Forelimb muscle (tissue), 1 donor: ENCODE measurements around the gene KSR1. TPM values are rescaled to one million over a fixed set of nuclear protein-coding genes. Genes with fewer than 3 reads are reported as not detected.

Source experiments
- DNase-seq: peaks from one replicate; pipeline ENCODE4 v3.0.0-alpha.2; 2013; ENCODE audit warnings: low read depth
- polyA plus RNA-seq: library from polyadenylated mRNA; unstranded; fragments of 120-200 nt; gene quantifications from one replicate; pipeline ENCODE4 v1.2.1, GENCODE V29; 2013; ENCODE audit not compliant: insufficient read length

The KSR1 gene
- polyA plus RNA-seq, 1 donor = 104 TPM

DNA sequence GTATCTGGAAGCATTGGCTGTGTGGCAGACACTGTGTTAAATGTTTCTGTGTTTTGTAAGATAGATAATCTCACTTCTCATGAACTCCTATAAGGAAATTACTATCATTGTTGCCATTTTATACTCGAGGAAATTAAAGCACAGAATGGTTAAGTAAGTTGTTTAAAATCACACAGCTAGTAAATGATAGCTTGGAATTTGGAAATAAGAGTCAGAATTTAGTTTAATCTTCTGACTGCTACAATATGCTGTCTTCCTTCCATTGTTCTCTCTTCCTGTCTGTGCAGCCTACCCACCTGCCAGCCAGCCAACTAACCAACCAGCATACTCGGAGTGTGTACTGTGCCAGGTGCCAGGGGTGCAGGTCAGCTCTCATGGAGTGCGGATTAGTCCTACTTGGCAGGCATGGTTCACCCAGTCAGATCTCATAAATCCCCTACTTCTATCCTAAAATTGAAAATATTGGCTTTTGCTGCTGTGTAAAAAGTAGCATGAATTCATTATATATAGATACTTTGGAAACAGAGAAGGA lies 94.8 kb downstream of the KSR1 start:
- DNase-seq = no peak

DNA sequence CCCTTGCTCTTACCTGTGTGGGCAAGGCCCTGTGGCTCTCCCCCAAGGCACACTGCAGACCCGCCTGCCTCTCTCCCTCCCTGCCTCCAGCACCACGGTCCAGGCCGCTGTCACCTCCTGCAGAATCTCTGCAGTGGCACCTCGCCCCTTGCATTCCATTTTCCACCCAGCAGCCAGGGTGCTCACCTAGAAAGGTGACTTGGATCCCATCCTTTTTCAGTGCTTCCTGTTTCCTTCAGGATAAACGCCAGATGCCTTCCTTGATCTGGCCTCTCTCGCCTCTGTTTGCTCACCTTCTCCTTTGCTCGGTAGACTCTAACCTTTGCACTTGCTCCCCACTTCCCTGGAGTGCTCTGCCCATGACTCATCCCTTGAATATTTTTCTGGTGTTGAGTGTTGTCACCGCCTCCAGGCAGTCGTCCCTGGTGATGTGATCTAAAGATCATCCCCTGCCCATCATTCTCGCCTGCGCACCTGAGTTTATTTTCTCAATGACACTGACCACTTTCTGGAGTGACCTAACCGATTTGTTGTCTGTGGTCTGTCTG lies 95.5 kb downstream of the KSR1 start:
- DNase-seq = no peak

DNA sequence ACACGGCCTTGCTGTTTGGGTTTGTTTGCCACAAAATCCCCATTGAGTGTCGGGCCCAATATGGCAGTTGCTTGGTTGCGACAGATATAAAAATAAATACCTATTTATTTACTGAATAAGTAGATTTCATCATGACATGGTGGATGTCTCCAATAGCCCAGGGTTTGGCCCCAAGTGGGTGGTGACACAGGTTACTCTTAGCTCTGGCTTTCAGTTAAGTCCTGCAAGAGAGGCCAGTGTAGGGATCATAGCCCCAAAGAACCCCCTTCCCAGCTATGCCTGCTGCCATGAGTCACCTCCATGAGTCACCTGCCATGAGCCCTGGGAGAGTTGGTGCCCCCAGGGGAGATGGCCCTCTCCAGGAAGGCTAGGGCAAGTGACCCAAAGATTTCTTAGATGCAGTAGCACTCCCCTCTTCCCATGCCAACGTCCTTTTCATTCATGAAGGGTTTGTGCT lies 96.1 kb downstream of the KSR1 start:
- no peak for DNase-seq

DNA sequence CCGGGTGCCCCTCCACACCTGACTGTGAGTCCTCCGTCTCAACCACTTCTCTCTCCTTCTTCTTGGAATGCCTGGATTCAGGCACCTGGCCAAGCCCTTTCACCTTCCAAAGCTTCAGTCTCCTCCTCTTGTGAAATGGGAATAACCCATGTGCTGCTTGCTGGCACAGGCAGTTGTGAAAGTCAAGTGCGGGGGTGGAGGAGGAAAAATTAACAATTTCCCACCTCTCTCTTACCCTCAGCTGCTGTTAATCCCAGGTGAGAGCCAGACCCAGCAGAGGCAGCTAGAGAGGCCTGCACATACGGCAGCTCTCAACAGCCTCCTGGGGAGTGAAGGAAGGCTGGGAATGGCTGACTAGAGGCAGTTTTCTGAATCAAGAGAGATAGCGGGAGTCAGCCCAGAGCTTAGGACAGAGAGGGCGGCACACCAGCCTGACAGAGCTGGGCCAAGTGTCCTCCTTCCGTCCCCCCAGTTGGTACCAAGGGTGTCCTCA lies 96.8 kb downstream of the KSR1 start:
- no peak for DNase-seq

DNA sequence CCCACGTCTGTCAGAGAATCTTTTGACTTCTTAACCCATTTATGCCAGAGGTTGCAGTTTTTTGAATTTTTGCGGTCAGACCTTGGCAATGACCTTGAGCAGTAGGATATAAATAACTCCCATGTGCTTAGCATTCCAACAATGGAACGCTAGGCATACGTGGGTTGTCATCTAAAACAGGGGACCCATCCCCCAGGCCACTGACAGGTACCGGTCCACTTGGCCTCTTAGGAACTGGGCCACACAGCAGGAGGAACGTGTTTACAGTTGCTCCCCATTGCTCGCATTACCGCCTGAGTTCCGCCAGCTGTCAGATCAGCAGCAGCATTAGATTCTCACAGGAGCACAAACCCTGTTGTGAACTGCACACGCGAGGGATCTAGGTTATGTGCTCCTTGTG lies 97.9 kb downstream of the KSR1 start:
- no peak for DNase-seq

DNA sequence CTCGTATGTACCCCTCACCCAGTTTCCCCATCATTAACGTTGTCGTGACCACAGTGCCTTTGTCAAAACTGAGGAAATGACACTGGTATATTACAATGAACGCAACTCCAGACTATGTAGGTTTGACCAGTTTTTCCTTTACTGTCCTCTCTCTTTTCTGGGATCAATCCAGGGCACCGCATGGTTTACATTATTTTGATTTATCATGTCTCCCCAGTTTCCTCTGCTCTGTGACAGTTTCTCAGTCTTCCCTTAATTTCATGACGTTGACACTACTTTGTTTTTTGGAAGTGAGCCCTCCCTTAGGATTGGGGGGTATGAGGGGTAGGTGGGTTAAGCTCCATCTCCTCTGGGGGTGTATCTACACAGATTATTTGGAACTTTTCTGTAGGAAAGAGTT lies 98.7 kb downstream of the KSR1 start:
- DNase-seq = no peak

DNA sequence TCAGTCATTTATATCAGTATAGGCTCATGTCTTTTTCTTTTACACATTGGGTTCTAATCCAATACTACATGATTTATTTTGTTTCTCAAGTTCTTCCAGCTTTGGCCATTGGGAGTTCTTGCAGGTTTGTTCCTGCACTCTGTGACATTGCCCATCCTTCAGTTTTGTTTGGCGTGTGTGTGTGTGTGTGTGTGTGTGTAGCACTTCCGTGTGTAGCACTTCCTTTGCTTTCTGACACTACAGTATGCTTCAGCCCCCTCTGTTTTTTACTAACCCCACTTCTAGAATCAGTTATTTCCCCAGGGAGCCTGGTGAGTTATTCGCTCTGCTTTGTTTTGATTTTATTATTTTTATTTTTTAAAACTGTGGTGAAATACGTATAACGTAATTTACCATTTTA lies 99.1 kb downstream of the KSR1 start:
- DNase-seq = no peak

DNA sequence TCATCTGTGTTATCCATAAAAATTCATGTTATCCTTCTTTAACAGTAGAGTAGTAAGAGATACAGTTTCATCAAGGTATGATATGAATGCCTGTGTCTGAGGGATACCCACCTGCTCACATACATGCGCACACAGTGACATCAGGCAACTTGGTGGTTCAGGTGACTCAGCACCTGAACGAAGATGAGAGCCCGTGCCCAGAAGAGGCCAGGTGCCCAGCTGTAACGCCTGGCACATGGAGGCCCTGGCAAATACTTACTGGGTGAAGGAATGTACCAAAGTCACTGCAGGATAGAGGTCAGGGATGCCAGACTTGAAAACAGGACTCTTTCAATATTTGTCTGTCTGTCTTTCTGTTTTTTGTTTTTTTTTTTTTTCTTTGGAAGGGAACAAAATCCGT lies 102.1 kb downstream of the KSR1 start:
- no peak for DNase-seq

DNA sequence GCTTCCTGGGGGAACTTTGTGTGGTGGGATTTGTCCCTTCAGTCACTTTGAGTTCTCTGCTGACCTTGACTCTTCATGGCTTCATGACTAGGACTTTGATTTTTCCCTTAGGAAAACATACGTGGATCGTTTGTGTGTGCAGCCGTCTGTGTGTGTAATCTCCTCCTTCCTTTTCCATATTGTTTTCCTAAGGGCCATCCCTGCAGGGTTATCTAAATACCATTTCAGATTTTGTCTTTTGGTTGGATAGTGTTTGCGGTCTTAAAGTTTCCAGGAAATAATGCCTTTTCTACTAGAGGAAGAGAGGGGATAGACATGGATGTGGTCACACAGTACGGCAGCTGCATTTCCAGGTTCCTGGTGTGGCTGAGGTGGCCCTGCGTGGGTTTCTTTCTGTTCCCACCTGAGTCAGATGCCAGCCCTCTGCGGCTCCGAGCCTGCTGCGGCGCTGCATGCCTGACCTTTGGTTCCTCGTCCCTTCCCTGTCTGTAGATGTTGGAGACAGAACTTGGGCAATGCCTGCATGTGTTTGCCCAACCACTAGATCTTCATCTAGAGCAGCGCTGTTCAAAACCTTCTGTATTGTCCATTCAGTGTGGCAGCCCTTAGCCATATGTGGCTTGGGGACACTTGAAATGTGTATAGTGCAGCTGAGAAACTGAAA lies 102.7 kb downstream of the KSR1 start:
- no peak for DNase-seq

DNA sequence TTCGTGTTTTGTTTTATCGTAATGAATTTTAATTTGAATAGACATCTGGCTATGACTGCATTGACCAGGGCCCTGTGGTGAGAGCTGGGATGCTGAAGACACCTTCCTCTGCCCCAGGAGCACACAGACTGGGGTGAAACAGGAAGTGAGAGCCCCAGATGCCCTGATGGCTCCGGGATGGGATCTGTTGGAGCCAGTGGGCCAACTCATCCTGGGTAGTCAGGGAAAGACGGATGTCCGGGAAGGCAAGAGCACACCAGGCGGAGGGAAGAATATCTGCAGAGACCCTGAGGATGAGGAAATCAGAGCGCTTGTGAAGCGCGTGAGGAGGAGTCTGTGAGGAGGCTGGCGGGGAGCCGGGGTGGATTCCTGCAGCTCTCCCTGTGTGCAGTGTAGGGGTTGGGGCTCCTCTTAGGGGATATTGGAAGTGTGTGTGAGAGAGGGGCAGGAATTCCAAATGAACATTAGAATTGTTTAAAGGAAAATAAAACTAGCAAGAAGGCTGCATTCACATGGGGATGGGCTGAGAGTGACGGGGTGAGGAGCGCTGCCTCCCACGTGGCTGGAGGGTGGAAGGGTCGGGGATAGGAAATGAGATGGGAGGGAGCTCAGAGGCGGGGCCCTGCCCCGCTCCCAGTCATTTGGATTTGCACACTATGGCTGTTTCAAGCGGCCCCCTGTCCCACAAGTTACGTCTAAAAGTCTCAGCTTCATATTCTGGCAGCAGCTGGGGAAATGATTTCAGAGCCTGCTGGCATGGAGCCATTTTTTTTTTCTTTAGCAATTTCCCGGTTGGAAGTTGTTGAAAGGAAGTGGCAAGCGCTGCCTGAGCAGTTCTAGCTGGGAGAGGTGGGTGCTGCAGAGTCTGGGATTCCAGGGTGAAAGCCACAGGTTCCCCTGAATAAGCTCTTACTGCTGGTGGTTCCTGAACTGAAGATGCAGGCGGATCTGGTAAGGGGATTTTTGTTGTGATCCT lies 103.5 kb downstream of the KSR1 start:
- peak; percentile 79 for DNase-seq

DNA sequence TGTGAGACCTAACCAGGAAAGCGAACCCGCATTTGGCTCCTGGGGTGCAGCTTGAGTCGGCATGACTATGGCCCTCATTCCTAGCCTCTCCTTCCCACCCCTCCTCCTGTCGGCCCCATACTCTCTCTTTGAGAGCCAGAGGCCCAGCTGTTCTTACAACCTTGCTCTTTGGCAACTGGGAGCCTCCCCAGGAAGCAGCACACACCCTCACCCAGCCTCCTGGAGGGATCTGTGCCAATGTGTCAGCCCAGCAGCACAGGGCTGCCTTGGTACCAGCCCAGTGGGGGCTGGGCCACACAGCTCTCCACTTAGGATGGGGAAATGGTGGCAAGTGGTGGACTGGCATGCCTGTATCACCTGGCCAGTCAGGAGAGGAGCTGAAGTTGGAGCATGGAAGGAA lies 104.4 kb downstream of the KSR1 start:
- no peak for DNase-seq

DNA sequence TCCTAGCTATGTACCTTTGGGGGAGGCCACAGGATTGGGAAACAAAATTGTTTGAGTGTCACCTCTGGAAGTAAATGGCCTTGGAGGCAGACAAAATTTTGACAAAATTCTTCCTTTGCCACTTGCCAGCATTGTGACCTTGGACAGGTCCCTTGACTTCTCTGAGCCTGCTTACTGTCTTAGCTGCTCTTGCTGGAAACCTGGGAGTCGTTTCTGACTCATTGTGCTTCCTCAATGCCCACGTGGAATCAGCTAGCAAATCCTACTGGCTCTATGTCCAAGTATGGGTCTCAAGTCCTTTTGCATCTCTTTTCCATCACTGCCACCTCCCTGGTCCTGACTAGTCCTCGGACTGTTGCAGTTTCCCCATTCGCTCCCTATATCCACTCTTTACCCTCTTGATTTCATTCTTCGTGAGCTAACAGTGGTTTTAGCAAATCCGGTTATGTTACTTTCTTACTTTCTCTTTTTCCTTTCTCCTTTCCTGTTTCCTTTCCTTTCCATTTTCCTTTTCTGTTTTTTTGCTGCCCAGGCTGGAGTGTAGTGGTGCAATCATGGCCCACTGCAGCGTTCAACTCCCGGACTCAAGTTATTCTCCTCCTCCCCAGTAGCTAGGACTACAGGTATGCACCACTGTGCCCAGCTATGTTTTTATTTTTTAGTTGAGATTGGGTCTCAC lies 106.7 kb downstream of the KSR1 start:
- DNase-seq = no peak

DNA sequence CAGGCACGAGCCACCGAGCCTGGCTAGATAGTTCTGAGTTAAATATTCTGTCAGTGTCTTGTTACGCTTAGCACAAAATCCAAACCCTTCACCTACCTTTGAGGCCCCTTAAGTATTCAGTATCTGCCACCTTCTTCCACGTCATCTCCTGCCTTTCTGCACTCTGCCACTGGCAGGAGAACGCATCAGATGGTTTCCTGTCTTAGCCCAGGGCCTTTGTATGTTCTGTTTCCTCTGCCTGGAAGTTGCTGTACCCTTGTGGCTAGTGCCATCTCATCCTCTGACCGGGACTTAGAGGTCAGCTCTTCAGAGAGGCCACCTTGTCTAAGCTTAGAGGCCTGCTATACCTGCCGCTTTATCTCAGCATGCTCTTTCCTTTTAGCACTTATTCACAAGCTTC lies 107.3 kb downstream of the KSR1 start:
- no peak for DNase-seq

DNA sequence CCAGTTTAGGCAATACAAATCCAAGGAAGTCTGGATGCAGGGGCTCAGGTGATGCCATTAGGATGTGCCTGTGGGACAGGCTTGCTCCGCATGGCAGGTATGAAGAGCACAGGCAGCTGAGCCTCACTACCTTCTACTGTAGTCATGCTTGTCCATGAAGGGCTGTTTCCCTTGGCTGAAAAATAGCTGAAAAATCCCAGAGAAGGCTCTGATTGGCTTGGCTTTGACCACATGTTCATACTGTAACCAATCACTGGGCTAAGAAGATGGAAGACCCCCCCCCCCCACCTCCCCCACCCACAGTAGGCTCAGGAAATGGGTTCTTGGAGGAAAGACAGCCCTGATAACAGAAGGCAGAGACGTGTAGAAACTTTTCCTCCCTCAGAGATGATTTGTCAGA lies 108.2 kb downstream of the KSR1 start:
- DNase-seq = no peak

DNA sequence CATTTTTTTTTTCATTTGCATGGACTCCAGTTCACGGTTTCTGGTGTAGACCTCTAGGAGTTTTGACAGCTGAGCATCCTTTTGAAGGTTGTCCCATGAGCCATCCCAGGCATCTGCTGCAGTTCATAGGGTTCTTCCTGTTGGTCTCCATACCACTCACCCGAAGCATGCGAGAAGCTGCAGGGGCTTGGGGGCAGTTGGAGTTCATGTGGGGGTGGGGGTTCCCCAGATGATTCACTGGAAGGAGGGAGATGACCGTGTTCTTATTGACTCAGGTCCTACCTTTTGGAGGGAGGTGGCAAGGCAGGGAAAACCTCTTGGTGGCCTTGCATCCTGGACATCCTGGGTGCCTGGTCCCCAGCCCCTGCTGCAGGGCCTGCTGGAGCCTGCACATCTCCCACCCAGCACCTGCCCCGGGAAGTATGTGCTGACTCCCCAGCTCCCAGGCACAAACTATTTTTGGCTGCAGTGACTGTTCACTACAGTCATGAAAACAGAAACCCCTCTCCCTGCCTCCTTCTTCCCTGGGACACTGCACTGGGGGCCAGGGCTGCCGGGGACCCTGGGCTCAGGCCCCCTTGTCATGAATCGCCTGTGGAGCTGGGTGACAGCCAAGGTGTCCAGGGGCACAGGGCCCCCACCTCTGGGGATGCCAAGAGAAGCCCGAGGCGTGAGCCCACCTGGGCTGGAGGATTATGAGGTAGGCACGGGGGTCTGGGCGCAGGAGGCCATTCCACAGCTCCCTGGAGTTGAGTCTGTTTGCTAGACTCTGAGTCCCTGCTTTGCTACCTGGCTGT lies 109.8 kb downstream of the KSR1 start:
- no peak for DNase-seq

DNA sequence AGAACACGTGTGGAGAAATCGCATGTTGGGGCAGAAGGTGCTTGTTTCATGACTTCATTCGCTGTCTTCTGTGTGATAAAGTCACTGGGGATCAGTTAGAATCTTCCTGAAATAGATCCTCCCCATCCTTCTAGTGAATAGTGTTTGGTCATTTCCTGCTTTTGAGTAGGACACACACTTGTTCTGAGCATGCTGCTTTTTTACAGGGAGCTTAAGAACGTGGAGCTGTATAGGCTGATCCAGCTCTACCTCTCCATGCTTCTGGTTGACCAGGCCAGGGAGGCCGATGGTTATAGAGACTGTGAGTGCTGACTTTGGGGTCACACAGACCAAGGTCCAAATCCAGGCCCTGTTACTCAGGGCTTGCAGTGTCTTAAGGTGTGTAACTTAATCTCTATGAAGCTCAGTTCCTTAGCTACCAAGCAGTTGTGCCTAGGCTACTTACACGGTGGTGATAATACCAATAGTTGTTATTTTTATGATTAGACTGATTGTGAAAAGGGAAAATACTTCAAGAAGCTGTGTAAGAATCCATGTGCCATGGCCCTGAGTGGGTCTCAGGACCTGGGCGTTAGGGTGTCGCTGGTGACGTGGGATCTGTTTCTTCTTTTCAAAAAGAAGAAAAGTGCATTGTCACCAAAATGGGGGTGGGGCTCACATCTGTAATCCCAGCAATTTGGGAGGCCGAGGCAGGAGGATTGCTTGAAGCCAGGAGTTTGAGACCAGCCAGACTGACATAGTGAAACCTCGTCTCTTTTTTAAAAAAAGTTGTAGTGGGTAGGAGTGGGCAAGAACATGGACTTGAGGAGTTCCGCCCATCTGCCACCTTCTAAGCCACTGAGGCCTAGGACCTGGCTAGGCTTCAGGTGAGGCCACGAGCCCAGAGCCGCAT lies 110.7 kb downstream of the KSR1 start:
- no peak for DNase-seq

DNA sequence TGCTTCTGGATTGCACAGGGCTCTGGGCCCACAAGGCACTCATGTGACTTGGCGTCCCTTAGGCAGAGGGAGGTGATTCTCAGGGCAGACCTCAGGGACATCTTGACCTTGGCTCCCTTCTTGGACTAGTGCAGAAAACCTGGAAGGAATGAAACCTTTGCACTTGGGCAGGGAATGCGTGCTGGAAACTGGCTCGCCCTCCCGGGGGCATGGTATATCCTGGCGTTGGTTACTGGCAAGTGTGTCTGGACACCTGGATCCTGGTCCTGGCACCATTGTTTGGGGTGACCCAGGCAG lies 111.3 kb downstream of the KSR1 start:
- no peak for DNase-seq

DNA sequence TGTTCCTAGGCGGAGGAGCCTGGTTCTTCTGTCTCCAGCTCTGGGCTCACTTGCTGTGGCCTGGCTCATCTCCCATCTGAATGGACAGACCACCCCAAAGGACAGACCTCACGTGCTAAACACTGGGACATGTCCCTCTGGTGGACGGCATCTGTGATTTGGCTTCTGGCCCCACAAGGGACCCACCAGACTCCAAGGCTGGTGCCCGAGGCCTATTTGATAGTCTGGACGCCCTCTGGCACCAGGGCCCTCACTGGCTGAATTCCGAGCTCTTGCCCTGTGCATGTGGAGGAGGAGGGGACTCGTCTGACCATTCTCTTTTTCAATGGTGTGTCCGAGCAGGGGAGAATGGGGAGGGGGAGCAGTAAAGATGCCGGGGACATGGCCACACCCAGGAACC lies 112.0 kb downstream of the KSR1 start:
- DNase-seq = no peak

DNA sequence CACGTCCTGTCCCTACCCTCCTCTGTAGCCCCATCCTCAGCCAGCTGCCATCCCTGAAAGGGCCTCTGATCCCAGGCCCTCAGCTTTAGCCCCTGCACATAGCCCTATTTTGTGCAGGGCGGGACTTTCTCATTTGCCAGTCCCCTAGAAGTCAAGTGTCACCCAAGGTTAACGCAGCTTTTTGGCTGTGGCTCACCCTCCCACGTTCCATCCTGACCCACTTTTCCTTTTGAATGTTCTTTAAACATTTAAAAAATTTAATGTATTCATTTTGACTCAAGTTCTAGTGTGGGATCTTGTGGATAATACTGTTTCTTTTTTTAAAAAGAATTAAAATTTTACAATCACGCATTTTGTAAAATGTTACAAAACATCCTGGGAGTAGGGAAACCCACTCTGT lies 112.6 kb downstream of the KSR1 start:
- no peak for DNase-seq

DNA sequence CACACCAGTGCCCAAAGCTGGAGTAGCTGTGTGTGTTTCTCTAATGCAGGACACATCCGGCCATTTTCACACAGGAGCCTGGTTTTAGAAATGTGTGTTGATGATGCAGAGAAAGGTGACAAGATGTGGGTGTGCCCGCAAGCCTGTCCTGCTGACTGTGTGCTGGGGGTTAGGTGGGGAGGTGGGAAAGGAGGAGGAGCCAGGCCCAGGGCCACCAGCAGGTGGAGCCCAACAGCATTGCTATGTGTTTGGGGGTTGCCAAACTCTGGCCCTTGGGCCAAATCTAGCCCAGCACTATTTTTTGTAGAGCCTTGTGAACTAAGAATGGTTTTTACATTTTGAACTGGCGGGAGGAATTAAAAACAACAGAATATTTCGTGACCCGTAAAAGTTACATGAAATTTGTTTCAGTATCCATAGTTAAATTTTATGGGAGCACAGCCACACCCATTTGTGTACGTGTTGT lies 113.0 kb downstream of the KSR1 start:
- no peak for DNase-seq
